Ectodermal cell (in vitro differentiated cells): ENCODE results near the gene MARCHF11.

Experiments
- H3K27ac ChIP-seq: 2 replicates; pipeline ENCODE4 v1.7.0; 2013; ENCODE audit warnings: mild to moderate bottlenecking, low read depth, low read length; ENCODE audit not compliant: insufficient read depth, poor library complexity, severe bottlenecking
- H3K27me3 ChIP-seq: 2 replicates; pipeline ENCODE4 v1.7.0; 2013; ENCODE audit warnings: mild to moderate bottlenecking, low read length; ENCODE audit not compliant: insufficient read depth, control insufficient read depth, poor library complexity, severe bottlenecking
- H3K36me3 ChIP-seq: one replicate; pipeline ENCODE4 v1.7.0; 2013; ENCODE audit warnings: low read length; ENCODE audit not compliant: control insufficient read depth, insufficient read depth
- H3K4me1 ChIP-seq: one replicate; pipeline ENCODE4 v1.7.0; 2013; ENCODE audit warnings: low read length; ENCODE audit not compliant: control insufficient read depth, insufficient read depth
- H3K4me3 ChIP-seq: 2 replicates; pipeline ENCODE4 v1.7.0; 2013; ENCODE audit warnings: low read depth, low read length, control low read depth; ENCODE audit not compliant: insufficient read depth
- H3K9me3 ChIP-seq: 2 replicates; pipeline ENCODE4 v1.7.0; 2013; ENCODE audit warnings: mild to moderate bottlenecking, low read length, moderate library complexity; ENCODE audit not compliant: control insufficient read depth
- WGBS, 2 experiments: methylation state at CpG; one replicate each; pipeline ENCODE4 v1.1.7; 2013; ENCODE audit warnings: missing lambda C conversion rate in 2 of 2; 5-methylcytosine and 5-hydroxymethylcytosine counted together

MARCHF11 gene

DNA sequence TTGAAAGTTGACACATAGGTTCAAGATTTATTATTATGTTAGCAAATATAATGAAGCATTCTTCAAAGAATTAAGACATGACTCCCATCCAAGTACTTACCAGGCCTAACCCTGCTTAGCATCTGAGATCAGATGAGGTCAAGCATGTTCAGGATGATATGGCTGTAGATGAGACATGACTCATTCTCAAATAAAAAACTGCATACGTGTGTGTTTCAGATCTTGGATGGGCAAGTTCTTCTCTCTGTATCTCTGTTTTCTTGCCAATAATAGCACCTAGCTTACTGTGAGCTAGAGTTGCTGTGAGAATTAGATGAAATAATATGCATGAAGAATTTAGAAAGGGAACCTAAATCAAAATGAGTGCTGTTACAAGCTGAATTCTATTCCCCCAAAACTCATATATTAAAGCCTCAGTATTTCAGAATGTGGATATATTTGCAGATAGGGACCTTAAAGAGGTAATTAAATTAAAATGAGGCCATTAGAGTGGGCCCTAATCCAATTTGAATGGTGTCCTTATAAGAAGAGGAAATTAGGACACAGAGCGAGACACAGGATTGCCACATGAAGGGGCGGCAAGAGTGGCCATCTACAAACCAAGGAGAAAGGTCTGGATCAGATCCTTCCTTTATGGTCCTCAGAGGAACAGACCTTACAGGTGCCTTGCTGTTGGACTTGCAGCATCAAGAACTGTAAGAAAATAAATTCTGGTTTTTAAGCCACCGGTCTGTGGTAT is 146.2 kb downstream of the MARCHF11 start:
- Histone ChIP-seq H3K27ac (no peak overlapping the region), H3K4me1 (no peaks in the 10 kb centered on the region), H3K9me3 (no peaks in the 10 kb centered on the region), H3K27me3 (no peaks in the 10 kb centered on the region), H3K4me3 (no peak overlapping the region), H3K36me3 (no peaks in the 10 kb centered on the region)
- 96% methylated on average over 4 of the region's 4 CpGs for WGBS, 2 experiments

DNA sequence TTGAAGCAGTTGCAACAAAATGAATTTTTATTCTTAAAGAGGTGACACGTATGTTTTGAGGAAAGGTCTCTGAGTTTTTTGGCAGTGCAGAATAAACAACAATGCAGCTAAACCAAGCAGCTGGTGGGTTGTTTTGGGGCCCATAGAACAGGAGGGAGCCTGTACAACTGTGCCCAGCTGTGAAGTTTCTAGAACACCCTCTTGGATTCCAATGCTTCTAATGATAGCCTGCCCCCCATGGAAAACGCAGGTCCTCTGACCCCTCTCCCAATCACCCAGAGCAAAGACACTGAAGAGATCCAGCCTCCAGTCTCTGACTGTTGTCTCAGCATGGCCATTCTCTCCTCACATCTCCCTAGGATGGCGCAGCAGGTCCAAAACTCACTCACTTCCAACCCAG is 150.9 kb downstream of the MARCHF11 start:
- Histone ChIP-seq H3K27me3 (no peaks in the 10 kb centered on the region), H3K4me1 (no peaks in the 10 kb centered on the region), H3K36me3 (no peaks in the 10 kb centered on the region), H3K27ac (no peak overlapping the region), H3K9me3 (no peaks in the 10 kb centered on the region), H3K4me3 (no peak overlapping the region)
- WGBS, 2 experiments: 90% methylated on average over 3 of the region's 3 CpGs

DNA sequence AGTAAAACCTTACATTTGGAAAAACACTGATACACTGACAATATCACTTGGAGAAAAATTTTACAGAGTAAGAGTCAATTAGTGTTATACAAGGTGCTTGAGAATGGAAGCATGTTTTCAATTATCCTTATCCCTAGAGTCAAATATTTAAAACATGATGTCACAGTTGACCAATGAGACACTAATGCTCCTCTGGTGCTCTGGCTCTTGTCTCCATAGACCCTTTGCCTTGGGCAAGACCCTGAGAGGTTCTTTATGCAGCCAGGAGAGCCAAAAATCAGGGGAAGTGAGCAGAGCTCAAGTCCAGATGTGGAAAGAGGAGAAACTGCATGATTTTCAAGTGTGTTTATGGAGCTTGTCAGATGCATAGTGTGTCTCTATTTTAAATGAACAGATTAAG is 153.9 kb downstream of the MARCHF11 start:
- Histone ChIP-seq H3K9me3 (no peaks in the 10 kb centered on the region), H3K4me1 (no peaks in the 10 kb centered on the region), H3K36me3 (no peaks in the 10 kb centered on the region), H3K4me3 (no peak overlapping the region), H3K27ac (no peak overlapping the region), H3K27me3 (no peaks in the 10 kb centered on the region)

DNA sequence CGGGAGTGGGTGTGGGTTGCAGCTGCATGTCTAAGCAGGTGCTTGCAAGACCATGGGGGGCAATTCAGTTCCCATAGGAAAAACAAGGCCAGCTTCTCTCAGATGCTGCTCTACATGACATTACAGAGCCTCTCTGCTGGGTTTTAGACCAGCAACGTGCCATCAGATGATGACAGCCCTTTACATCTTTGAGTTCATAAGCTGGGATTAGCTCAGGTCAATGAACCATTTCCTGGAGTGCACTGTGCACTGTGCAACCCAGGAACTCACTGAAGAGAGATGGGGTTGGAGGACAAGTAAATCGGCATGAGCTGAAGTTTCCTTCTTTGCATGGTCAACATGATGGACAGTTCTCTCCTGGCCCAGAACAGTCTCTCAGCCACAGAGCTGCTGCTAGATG is 160.6 kb downstream of the MARCHF11 start:
- Histone ChIP-seq H3K4me1 (no peaks in the 10 kb centered on the region), H3K4me3 (no peak overlapping the region), H3K9me3 (no peaks in the 10 kb centered on the region), H3K27me3 (no peaks in the 10 kb centered on the region), H3K36me3 (no peaks in the 10 kb centered on the region), H3K27ac (no peak overlapping the region)
- 92 to 93% methylated on average over 3 of the region's 3 CpGs for WGBS, 2 experiments

DNA sequence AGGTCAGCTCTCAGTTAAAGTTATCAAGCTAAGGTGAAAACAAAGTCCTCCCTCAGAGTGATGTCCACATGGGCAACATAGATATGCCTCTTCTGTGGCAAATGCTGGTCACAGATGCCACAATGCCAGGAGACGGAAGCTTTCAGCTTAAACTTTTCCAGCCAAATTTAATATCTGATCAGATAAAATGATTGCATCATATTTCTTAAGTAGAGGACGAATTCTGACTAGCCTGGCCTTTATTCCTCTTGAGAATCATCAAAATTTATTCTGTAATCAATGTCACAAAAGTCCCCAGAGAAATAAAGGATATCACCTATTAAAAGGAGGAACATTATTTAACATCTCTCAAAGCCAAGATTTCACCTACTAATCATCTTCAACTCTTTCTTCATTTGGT is 161.9 kb downstream of the MARCHF11 start:
- Histone ChIP-seq H3K27ac (no peak overlapping the region), H3K27me3 (no peaks in the 10 kb centered on the region), H3K4me3 (no peak overlapping the region), H3K4me1 (no peaks in the 10 kb centered on the region), H3K9me3 (no peaks in the 10 kb centered on the region), H3K36me3 (no peaks in the 10 kb centered on the region)
- WGBS, 2 experiments: 87 to 94% methylated on average over 2 of the region's 2 CpGs
